ENCODE results near the gene MYRF.

MYRF gene

DNA sequence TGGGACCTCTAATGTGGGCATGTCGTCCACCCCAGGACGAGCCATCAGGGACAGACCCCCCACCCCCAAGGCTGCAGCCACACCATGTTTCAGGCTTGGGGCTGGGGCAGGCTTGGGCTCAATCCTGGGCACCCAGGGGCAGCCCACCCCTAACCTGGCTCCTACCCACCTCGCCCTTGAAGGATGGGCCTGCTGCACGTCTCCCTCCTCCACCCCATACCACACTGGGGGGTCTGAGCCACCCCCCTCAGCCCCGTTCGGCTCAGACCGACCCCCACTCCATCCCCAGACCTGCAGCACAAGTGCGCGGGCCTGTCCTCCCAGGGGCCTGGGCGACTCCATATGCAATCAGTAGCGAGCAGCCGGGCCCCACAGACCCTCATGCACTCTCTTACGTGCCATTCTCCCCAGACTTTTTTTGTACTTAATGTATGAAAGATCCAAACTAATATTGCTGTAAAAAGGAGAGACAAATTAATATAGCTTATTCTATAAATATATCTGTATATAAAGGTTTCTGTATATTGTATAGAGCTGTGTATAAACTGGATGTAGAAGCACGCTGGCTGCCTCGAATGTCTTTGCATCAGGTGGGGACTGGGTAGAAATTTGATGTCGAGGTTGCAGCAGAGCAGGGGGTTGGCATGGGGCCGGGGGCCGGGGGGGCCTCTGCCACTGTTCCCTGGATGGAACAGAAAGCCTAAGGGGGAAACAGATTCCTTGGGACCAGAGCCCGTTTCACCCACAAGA lies 5.8 kb upstream of the MYRF start:
- Histone ChIP-seq H3K9me3 (no peaks in the 10 kb centered on the region), H3K36me3 (peaks cover 0 to 29% (median 7%) of the 10 kb centered on the region in 3 donors), H3K27ac (no peak overlapping the region), H3K4me3 (no peak overlapping the region), H3K4me1 (peaks cover 0 to 5% (median 0%) of the 10 kb centered on the region in 4 donors), H3K27me3 (peaks cover 0 to 23% of the 10 kb centered on the region in 2 donors)
- intact Hi-C loops (cut with DNase I; ENCODE audit: low total_unique reads) = no loop called here
- no peak for DNase-seq
- TF ChIP-seq, protein P1, sequence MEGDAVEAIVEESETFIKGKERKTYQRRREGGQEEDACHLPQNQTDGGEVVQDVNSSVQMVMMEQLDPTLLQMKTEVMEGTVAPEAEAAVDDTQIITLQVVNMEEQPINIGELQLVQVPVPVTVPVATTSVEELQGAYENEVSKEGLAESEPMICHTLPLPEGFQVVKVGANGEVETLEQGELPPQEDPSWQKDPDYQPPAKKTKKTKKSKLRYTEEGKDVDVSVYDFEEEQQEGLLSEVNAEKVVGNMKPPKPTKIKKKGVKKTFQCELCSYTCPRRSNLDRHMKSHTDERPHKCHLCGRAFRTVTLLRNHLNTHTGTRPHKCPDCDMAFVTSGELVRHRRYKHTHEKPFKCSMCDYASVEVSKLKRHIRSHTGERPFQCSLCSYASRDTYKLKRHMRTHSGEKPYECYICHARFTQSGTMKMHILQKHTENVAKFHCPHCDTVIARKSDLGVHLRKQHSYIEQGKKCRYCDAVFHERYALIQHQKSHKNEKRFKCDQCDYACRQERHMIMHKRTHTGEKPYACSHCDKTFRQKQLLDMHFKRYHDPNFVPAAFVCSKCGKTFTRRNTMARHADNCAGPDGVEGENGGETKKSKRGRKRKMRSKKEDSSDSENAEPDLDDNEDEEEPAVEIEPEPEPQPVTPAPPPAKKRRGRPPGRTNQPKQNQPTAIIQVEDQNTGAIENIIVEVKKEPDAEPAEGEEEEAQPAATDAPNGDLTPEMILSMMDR (IDR thresholded peaks at IDR 0.05) = no peak

DNA sequence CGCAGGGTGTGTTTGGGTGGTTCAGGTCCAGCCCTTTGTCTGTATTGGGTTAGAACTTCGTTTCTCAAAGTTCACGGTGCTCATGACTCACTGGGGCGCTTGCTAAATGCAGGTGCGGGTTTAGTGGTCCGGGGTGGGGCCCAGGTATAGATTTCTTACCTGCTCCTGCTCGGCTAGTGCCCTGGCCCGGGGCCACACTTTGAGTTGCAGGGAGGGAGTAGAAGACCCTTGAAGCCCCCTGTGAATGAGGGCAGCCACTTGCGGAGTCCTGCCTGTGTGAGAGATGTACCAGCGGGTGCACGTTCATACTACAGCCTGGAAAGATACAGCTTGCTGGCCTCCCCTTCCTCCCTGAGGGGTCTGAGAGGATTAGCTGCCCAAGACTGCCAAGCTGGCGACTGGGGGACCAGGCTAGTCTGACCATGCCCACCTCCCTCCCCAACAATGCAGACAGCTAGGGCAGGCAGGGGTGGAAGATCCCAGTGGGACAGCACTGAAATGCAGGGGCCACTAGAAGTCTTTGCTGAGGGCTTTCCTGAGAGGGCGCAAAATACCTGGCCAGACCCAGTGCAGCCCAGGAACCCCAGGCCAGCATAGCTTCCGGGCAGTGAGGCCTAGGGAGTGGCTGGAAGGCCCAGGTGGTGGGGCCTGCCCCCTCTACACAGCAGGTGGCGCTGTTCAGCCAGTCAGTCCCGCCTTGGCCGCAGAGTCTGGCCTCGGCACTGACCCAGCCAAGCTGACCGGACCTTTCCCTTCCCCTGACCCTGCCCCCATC lies 5.1 kb upstream of the MYRF start:
- intact Hi-C loops (cut with DNase I; ENCODE audit: low total_unique reads) = no loop called here
- no peaks in the 10 kb centered on the region for H3K9me3 ChIP-seq
- H3K27me3 ChIP-seq = peaks cover 0 to 29% of the 10 kb centered on the region in 2 donors
- no peak overlapping the region for H3K4me3 ChIP-seq
- no peak overlapping the region for H3K27ac ChIP-seq
- peak; percentile 65 to 82 for DNase-seq
- TF ChIP-seq, protein P1 (IDR thresholded peaks at IDR 0.05) = peak; percentile 69 to 76
- peaks cover 0 to 9% (median 2%) of the 10 kb centered on the region in 4 donors for H3K4me1 ChIP-seq
- peaks cover 0 to 21% (median 7%) of the 10 kb centered on the region in 3 donors for H3K36me3 ChIP-seq

DNA sequence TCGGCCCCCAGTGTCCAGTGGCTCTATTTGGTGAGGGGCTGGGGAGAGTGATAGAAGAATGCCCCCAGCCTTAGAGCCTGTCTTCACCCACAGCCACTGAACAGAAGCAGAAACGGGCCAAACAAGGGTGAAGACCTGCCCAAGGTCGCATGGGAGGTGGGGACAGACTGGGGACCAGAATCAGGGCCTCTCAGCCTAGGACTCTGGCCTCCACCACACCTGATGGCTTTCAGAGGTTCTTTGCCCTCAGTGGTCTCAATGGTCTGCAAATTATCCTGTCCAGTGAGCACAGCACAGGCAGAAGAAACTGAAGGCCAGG lies 4.5 kb upstream of the MYRF start:
- H3K27ac ChIP-seq = no peak overlapping the region
- TF ChIP-seq, protein P1 (IDR thresholded peaks at IDR 0.05) = no peak
- no peak overlapping the region for H3K4me3 ChIP-seq
- no peaks in the 10 kb centered on the region for H3K9me3 ChIP-seq
- H3K4me1 ChIP-seq = peaks cover 0 to 13% (median 6%) of the 10 kb centered on the region in 4 donors
- H3K27me3 ChIP-seq = peaks cover 0 to 33% of the 10 kb centered on the region in 2 donors
- H3K36me3 ChIP-seq = peaks cover 0 to 16% (median 7%) of the 10 kb centered on the region in 3 donors
- intact Hi-C loops (cut with DNase I; ENCODE audit: low total_unique reads) = no loop called here
- no peak for DNase-seq

DNA sequence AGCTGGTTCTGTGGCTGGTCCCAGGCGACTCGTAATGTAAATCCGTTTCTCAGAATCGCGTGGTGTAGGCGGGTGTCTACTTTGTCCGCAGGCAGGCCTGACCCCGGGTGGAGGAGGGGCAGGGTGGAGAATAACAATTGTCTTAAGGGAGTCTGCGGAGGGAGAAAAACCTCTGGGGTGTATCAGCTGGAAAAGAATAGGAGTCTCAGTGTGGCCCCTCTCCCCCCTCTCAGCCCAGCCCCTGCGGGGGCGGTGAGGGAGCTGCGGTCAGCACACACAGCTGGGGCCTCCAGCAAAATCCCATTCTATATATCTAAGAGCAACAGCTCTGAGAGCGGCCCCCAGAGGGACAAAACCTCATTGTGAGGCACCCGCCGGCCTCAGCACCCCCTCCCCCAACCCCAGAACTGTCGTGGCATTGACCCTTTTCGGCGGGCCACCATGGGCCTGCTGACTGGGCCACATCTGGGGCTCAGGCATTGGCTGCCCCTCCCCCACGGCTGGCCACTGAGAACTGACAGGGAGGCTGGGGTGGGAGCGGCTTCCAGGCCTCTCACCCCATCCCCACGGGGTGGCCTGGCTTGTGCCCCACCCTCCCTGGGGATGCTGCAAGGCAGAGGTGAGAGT lies 2.7 kb upstream of the MYRF start:
- no peaks in the 10 kb centered on the region for H3K9me3 ChIP-seq
- peaks cover 0 to 16% (median 6%) of the 10 kb centered on the region in 4 donors for H3K4me1 ChIP-seq
- DNase-seq = no peak
- intact Hi-C loops (cut with DNase I; ENCODE audit: low total_unique reads) = no loop called here
- H3K27ac ChIP-seq = no peak overlapping the region
- TF ChIP-seq, protein P1 (IDR thresholded peaks at IDR 0.05) = no peak
- H3K36me3 ChIP-seq = peaks cover 0 to under 1% (median 0%) of the 10 kb centered on the region in 3 donors
- no peak overlapping the region for H3K4me3 ChIP-seq
- H3K27me3 ChIP-seq = peaks cover 0 to 34% of the 10 kb centered on the region in 2 donors

DNA sequence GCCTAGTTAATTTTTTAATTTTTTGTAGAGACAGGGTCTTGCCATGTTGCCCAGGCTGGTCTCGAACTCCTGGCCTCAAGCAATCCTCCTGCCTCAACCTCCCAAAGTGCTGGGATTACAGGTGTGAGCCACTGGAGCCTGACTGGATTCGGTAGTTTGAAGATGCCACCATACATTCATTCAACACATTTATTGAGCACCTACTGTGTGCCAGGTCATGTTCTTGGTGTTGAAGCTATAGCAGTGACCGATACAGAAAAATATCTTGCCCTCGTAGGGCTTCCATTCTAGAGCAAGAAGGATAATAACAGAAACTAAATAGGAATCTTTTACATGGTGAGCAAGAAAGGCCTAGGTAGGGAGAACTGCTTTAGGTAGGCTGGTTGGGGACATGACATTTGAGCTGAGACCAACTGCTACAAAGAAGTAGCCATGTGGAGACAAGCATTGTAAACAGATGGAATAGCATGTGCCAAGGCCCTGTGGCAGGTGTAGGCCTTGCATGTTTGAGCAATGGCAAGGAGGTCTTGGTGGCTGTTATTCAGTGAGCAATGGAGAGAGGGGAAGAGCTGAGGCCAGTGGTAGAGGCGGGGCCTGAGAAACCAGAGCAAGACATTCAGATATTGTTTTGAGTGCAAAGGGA lies 1.7 kb upstream of the MYRF start:
- intact Hi-C loops (cut with DNase I; ENCODE audit: low total_unique reads) = no loop called here
- no peaks in the 10 kb centered on the region for H3K9me3 ChIP-seq
- no peak overlapping the region for H3K4me3 ChIP-seq
- H3K4me1 ChIP-seq = peaks cover 0 to 16% (median 6%) of the 10 kb centered on the region in 4 donors
- H3K27ac ChIP-seq = no peak overlapping the region
- peaks cover 0 to 34% of the 10 kb centered on the region in 2 donors for H3K27me3 ChIP-seq
- no peak for DNase-seq
- TF ChIP-seq, protein P1 (IDR thresholded peaks at IDR 0.05) = no peak
- H3K36me3 ChIP-seq = no peaks in the 10 kb centered on the region

Measured in tibial artery (tissue), 4 donors.